Stimulated activated naive CD4-positive, alpha-beta T cell treated with Interleukin-2 at 50 U/mL for 16 hours (primary cell): ENCODE results near the gene TSTD1.

Experiments used
- DNase-seq: peaks from one replicate; lab custom pipeline; 2025; lab: John Stamatoyannopoulos, UW

Gene TSTD1, protein sequence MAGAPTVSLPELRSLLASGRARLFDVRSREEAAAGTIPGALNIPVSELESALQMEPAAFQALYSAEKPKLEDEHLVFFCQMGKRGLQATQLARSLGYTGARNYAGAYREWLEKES

DNA sequence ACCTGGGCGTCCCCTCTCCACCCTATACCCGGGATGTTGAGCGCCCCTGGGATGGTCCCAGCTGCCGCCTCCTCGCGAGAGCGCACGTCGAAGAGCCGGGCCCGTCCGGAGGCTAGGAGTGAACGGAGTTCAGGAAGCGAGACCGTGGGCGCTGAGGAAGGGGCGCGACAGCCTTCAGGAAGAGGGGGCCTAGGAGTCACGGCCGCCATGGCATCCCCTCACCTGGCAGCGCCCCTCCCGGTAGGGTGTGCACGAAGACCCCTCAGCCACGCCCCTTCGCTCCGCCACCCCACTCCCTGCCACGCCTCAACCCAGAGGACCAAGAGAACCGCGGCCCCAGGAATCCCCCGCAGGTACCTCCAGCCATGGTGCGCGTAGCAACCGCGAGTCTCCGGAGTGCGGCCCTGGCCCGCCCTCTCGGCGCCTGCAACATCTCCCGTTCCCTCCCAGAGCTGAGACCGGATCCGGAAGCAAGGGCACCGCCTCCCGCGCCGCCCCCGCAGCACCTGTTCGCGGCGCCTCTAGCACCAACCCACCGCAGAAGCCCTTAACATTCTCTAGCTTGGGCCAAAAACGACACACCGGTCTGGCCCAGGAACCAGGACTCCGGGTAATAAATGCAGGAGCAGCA lies at the start of gene TSTD1:
TSS of gene TSTD1 (minus strand) at position 442 of the 631 bp plus-strand sequence. CDS start at position 367, 75 bp downstream.
- DNase-seq, result peak; percentile 87

DNA sequence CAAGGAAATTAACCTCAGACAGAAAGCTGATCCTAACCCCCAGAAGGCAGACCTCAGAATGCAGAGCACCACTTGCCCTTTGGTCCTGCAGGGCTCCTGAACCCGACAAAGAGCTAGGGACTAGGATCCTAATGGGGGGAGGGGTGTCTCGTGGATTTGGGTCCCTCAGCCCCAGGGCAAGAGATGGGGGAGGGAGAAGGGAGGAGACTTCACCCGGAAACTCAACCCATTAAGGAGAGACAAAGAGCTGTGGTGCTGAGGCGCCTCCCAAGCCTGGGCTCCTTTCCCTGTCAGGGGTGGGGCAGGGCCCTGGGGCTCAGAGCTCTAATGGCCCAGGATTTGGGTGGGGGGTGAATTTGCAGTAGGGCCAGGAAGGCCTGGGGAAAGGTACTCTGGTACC lies 47.7 kb upstream of the TSTD1 start:
- DNase-seq, result no peak

DNA sequence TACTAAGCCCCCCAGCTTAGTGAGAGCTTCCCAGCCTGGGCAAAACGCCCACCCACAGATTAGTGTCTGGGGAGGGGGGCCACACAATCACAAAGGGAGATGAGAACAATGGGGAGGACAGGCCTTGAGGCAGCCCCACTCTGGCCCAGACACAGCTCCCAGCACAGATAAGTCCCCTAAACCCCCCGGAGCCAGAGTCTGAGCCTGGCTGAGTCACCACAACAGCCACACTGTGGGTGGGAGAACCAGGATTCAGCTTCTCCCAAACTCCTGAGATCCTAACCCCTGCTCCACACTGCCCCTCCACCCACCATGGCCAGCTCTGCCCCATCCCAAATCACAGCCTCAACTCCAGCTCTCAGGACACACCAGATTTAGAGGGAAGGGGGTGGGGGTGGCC lies 46.4 kb upstream of the TSTD1 start:
- DNase-seq, result no peak

DNA sequence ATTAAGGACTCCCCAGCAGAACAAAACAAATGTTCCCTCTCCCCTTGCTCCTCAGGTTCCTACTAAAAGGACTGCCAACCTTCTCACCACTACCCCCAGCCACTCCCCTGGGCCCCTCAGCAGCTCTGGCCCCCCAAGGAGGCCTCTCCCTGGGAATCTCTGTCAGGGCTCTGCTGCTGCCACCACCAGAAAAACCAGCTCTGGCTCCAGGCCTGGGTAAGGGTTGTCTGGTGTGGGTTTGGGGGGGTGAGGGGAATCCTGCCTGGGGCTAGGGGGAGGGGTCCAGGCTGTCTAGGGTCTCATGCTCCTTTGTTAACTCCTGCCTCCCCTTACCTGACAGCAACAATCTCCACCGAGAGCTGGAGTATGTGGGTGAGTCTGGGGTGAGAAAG lies 45.8 kb upstream of the TSTD1 start:
- DNase-seq, result no peak

DNA sequence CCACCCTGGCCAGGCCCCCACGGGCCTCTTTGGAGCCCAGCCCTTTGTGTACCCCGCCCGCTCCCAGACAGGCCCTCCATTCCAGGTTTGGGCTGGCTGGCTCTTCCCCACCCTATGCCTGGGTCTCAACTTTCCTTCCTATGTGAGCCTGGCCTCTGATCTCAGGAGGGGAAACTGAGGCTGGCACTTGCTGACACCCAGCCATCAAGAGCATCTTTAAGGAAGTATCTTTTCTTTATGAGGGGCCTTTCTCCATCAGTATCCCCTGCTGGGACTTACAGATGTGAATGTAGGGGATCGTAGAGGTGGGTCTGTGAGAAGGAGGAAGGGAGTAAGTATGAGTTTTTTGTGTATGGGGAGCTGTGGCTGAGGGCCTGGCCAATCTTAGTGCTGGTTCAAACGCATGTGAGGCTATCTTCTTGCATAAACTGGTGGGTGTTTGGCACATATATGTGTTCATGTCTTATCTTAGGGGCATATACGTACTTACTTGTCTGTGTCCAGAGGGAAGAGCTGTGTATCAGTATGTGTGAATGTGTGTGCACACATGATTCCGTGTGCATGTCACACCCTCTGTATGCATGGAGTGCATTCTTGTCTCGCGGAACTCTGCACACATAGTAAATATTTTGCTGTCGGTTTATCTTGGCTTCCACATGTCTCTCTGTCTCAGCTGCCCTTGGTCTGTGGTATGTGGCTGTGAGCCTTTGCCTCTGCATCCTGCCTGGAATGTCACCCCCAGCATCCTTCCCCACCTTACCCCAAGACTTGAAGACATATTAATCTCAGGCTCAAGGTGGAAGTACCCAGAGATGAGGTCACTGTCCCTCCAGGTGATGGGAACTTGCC lies 45.2 kb upstream of the TSTD1 start:
- no peak for DNase-seq

- DNase-seq, result no peak
Measured at GRCh38 chr1:161082996-161083747, 44.4 kb upstream of the TSTD1 start.

GRCh38 chr1:161082483-161082882 lies 43.7 kb upstream of the TSTD1 start:
- no peak for DNase-seq

- no peak for DNase-seq
Measured at GRCh38 chr1:161081519-161081918, 42.8 kb upstream of the TSTD1 start.

DNA sequence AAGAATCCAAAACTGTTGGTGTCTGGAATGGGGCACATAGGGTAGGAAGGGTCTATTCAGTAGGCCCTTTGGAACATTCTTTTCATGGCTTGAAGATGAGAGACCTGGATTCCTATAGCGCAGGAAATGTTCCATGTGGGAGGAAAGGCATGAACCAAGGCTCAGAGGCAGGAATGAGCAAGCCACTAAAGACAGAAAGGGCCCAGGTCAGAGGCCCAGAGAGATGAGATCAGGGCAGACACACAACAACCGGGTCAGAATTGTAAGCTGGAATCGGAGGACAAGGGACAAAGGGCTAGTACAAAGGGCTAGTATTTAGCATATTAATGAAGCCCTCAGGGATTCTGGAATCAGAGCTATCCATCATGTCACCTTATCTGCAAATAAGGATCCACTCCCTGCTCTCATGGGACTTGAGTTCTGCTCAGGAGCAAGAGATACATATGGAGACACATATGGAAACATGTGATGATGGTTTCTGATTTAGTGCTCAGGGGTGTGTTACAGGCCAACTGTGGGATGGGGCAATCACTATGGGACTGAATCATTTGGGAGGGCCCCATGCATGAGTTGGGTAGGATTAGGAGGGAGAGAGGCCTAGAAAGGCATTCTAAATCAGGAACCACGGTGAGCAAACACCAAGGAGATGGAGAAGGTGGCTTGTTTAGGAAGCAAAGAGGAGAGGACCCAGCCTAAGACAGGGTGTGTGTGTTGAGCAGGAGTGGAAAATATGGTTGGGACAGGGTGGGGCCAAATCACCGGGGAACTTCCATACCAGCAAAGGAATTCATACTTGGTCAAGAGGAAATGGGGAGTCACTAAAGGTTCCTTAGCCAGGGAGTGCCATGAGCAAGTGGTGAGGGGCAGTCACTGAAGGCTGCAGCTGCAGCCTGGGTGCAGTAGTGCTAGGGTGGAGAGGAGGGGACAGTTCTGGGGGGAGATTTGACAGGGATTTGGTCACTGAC lies 42.0 kb upstream of the TSTD1 start:
- DNase-seq, result no peak

DNA sequence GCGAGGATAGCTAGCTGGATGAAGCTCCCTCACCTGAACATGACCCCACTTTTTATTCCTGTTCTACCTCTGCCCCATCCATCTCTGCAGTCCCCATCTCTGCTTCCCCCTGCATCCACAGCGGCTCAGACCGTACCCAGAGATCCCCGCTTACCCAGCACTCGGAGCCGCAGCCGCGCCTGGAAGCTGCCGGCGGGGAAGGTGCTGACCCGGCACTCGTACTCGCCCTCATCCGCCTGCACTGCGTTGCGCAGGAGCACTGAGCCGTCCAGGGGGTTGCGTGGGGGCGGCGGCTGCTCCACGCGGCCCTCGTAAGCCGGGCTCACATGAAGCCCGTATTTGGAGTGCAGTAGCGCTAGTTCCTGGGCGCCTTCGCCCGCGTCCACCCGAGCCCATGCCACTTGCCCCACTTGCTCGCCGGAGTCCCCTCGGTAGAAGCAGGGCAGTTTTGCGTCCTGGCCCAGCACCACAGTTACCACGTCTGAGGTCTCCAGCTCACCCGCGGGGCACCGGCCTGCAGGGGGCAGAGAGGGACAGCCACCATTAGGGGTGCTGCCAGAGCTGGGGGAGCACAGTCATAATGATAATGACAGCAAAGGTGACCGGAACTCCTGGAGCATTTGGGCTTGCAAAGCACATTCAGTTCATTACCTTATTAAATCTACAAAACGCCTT lies 40.8 kb upstream of the TSTD1 start:
- DNase-seq, result no peak

- no peak for DNase-seq
Measured at GRCh38 chr1:161077426-161077825, 38.7 kb upstream of the TSTD1 start.

DNA sequence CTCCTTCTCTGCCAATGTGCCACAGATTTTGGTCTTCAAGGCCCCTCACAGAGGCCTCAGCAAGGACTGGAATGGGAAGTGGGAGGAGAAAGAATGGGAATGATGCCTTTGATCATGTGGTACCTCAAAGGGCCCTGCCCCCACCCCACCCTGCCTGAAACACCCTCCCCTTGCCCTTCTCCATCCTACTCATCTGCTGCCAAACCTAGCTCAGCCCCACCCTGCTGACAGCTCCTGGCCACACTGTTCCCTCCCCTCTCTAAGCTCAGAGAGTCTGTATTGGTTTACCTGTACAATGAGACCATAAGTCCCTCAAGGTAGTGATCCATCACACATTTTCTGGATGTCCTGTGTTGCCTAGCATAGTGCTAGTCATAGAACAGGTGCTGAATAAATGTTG lies 37.6 kb upstream of the TSTD1 start:
- DNase-seq, result no peak

- no peak for DNase-seq
Measured at GRCh38 chr1:161074676-161075368, 36.1 kb upstream of the TSTD1 start.

- no peak for DNase-seq
Measured at GRCh38 chr1:161073474-161074121, 34.8 kb upstream of the TSTD1 start.

DNA sequence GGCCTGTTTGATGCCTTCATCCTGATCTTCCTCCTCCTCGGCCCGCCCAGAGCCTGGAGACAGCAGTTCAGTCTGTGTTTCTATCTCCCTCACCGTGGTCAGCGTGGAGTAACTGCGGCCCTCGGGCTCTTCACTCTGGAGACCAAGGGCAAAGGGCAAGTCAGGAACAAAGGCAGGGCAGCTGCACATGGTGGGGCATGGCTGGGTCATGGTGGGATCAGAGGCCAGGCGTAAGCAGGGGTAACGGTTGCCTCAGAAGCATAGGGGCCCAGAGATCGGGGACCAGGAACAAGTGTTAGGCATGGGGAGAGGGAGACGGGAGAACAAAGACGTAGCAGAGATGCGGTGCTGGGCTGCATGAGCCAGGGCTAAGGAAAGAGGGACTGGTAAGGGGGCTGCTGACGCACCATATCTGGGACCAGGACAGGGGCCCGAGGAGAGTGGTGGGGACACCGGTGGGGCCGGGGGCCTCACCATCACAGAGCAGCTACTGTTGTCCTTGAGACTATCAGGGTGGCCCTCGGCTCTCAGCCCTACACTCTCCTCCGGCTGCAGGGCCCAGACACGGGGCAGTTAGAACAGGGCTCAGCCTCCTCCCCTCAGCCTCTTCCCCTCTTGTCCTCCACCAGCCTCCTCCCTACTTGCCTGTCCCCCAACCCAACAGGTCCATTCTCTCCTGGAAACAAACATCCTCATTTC lies 34.1 kb upstream of the TSTD1 start:
- no peak for DNase-seq

GRCh38 chr1:161071886-161072371 lies 33.2 kb upstream of the TSTD1 start:
- DNase-seq, result peak; percentile 23

DNA sequence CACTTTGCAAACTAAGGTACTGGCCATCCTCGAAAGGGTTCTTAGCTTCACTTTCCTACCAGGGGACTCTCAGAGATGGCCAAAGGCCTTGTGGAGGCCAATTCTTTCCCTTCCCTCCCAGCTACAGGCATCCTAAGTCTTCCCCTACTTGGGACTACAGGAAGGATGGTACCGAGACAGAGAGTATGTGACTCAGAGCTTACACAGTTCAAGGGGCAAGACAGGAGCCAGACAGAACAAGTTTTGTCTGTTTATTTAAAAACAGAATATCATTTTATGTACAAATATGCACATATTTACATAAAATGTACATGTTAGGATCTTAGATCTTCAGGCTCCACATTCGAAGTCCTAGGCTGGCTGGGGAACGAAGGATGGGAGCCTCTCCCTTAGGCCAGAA lies 32.0 kb upstream of the TSTD1 start:
- no peak for DNase-seq

DNA sequence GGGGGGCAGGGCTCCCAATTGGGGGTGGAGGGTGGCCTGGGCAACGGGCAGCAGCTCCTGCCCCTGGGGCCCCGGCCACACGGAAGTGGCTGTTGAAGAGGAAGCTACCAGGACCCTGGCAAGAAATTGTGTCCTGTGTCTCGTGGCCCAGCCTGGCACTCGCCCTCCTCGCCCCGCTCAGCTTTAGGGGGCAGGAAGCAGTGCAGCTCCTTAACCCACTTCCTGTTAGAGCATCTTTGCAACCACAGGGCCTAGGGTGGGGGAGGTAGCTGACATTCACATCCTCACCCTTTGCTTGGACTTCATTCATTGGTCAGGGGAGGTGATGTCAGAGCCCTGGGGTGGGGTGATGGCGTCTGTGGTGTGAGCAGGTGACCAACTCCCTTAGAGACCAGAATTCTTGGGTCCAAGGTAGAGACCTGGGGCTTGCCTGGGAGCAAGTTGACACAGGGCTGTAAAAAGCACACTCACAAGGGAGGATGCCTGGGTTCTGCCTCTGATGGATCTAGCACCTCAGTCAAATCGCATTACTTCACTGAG lies 31.0 kb upstream of the TSTD1 start, which contains the start of gene ARHGAP30:
TSS of gene ARHGAP30 (minus strand) at position 161 of the 540 bp plus-strand sequence. CDS start 267 bp downstream, outside the sequence.
- DNase-seq, result peak; percentile 79
